HG03469 (cell line): Measurements from ENCODE around the gene DTNBP1.
A peak's percentile ranks its signal among the peaks of the same experiment; 100 is the strongest.
"Not testable (repeated sequence)": the region's sequence is repeated elsewhere in the genome, so short reads cannot be mapped to it uniquely, and the experiment has no call there.

Source experiments
- ATAC-seq: cut with Tn5 transposase; IDR thresholded peaks from one replicate; pipeline ENCODE4 v1.9.1; 2021; ENCODE audit warnings: mild to moderate bottlenecking, moderate library complexity, moderate number of reproducible peaks; ENCODE audit not compliant: unreplicated experiment

The DTNBP1 gene

GRCh38 chr6:15672291-15672690 lies 9.5 kb upstream of the DTNBP1 start:
- ATAC-seq = no peak

DNA sequence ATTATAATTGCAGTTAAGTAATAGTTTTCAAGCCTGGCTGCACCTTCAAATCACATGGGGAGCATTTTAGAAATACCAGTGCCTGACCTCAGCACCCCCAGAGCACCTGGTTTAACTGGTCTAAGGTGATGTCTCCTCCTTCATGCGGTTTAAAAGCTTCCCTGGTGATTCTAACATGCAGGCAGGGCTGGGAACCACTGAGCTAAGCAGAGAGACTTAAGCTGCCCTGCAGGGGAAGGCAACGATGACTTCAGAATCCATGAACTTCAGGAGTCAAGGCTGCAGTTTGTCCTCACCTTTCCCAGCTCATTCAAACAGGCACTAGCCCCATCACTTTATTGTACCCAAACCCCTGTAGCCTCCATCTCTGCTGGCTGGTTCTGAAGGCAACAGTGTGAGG lies 6.1 kb upstream of the DTNBP1 start:
- no peak for ATAC-seq

DNA sequence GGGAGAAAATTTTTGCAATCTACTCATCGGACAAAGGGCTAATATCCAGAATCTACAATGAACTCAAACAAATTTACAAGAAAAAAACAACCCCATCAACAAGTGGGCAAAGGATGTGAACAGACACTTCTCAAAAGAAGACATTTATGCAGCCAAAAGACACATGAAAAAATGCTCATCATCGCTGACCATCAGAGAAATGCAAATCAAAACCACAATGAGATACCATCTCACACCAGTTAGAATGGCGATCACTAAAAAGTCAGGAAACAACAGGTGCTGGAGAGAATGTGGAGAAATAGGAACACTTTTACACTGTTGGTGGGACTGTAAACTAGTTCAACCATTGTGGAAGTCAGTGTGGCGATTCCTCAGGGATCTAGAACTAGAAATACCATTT lies 4.1 kb upstream of the DTNBP1 start:
- not testable (repeated sequence) for ATAC-seq

DNA sequence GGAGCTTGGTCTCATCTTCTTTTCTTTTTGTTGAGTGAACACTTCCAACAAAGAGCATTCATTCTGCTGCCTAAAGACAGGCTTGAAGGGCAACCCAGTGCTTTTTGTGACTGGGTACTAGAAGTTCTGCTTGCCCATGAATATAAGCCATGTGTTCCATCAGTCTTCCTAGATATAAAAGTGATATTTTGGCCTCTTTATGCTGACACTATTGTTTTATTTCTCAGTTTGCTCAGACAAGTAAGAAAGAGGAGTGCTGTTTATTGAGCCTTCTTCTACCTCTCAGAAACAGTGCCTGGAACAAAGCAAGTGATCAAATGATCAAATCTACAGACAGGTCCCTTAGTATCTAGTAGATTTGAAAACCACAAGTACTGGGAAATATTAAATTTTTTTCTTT lies 2.4 kb upstream of the DTNBP1 start:
- ATAC-seq = no peak

GRCh38 chr6:15663130-15663871 lies 473 bp upstream of the DTNBP1 start:
- no peak for ATAC-seq

- no peak for ATAC-seq
Measured at GRCh38 chr6:15661853-15662325, 939 bp downstream of the DTNBP1 start.

GRCh38 chr6:15659181-15659580 lies 3.6 kb downstream of the DTNBP1 start:
- no peak for ATAC-seq

GRCh38 chr6:15658181-15658744 lies 4.6 kb downstream of the DTNBP1 start:
- ATAC-seq = peak; percentile 31

GRCh38 chr6:15657290-15657689 lies 5.5 kb downstream of the DTNBP1 start:
- no peak for ATAC-seq

DNA sequence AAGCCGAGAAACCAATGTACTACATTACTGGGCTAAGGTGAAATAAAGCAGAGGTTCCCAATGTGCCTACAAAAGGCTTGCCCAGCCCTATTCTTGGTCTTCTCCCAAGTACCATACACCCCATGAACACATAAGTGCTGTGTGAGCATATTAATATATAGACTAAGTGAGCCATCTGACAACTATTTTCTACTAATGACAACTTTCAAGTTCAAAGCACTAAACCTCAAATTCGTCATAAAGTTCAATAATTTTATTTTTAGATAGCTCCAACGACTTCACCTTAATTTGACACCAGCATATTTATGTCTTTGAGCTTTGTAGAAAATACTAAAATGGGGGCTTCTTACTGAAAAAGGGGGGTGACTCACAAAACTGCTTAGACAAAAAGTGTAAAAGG lies 6.7 kb downstream of the DTNBP1 start:
- ATAC-seq = no peak

GRCh38 chr6:15654250-15654649 lies 8.6 kb downstream of the DTNBP1 start:
- ATAC-seq = no peak

GRCh38 chr6:15653581-15653980 lies 9.2 kb downstream of the DTNBP1 start:
- ATAC-seq = peak; percentile 32

DNA sequence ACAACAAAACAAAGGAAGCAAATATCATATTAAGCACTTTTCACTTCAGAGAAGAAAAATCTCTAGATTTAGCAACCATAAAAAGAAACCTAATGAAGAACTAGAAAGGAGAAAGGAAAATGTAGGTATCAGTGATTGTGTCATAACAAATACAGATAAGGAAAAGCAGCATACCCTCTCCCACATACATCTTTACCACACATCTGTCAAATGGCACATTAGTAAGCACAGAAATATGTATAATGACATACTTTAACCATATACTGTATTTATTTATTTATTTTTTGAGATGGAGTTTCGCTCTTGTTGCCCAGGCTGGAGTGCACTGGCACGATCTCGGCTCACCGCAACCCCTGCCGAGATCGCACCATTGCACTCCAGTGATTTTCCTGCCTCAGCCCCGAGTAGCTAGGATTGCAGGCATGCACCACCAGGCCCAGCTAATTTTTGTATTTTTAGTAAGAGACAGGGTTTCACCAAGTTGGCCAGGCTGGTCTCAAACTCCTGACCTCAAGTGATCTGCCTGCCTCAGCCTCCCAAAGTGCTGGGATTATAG lies 12.7 kb downstream of the DTNBP1 start:
- not testable (repeated sequence) for ATAC-seq

GRCh38 chr6:15644904-15645303 lies 17.9 kb downstream of the DTNBP1 start:
- no peak for ATAC-seq

GRCh38 chr6:15643542-15643941 lies 19.3 kb downstream of the DTNBP1 start:
- no peak for ATAC-seq

DNA sequence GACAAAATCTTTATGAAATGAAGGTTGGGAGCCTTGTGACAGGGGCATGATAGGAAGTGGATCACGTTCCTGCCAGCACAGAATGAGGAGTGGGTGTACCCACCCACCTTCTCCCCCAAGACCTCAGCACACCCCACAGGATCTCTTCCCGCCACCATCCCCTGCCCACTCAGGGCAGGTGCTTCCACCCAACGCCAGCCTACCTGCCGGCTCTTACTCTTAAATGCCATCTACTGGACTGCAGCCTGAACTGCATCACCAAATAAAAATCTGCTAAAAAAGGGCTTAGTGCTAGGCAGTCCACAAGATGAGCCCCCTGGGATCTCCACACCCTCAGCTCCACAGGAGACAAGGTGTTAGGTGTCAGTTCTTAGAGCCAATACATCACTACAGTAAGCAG lies 20.6 kb downstream of the DTNBP1 start:
- no peak for ATAC-seq

GRCh38 chr6:15638373-15638772 lies 24.5 kb downstream of the DTNBP1 start:
- ATAC-seq = no peak

DNA sequence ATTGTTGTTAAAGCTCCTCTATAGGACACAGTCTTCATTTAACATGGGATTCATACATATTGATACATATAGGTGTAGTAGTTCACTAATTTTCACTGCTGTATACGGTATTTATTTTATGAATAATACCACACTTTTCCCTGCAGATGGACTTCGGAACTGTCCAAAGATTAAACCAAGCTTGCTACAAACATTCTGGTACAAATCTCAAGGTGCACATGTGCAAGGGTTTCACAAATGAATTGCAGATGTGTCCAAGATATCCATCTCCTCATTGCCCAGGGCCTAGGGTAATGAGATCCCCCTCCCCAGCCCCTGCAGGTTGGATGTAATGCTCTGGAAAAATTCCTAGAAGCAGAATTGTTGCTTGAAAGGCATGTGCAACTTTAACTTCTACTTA lies 31.4 kb downstream of the DTNBP1 start:
- no peak for ATAC-seq

DNA sequence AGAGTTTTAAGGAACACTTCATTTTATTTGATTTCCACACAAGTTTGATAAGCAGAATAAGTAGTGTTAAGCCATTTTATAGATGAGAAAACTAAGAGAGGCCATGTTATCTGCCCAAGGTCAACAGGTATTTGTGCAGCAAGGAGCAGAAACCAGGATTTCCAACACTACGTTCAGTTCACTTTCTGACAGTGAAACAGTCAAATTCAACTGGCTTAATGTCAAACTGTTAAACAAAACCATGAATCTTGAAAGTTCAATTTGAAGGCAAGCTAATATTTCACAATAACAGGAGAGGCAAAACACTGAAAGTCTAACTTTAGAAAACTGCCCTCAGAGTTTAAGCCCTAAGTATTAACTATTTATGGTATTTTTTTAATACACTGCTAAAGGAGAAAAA lies 32.6 kb downstream of the DTNBP1 start:
- no peak for ATAC-seq

- ATAC-seq = no peak
Measured at GRCh38 chr6:15629487-15629886, 33.3 kb downstream of the DTNBP1 start.

DNA sequence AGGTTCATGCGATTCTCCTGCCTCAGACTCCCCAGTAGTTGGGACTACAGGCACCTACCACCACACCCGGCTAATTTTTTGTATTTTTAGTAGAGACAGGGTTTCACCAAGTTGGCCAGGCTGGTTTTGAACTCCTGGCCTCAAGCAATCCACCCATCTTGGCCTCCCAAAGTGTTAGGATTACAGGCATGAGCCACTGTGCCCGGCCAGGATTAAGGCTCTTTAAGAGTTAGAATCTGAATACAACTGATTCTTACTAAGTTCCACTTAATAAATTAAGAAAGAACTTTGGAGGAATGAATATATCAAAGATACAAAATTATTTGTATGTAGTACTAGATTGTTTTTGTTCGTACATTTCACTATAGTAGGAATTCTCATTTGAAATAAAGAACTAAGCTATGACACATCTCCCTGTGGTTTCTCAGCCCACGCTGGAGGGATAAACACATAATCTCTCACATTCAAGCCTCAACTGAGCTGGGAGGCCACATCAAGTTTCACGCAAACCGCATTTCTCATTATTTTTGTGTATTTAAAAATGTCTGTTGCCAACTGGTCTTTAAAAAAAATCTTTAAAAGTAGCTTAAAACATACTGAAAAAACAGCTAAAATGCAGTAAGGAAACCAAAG lies 34.2 kb downstream of the DTNBP1 start:
- no peak for ATAC-seq

- no peak for ATAC-seq
Measured at GRCh38 chr6:15627821-15628220, 35.0 kb downstream of the DTNBP1 start.
